HEK293 (cell line): ENCODE measurements around the gene CNTNAP5.

Source experiments
- CTCF ChIA-PET: fragments of 350-600 bp; formaldehyde crosslinking; extraction: SDS; loops from one replicate; lab custom pipeline; 2021; ENCODE audit warnings: antibody characterized with exemption; lab: Yijun Ruan, JAX
- POLR2A ChIA-PET: fragments of 300-600 bp; formaldehyde crosslinking; extraction: SDS; loops from one replicate; lab custom pipeline; 2020; ENCODE audit warnings: antibody characterized with exemption, inconsistent platforms; lab: Yijun Ruan, JAX
- H3K27ac ChIP-seq: fragments of 200-500 bp; sonication (Bioruptor generic); 2 replicates; pipeline ENCODE4 v1.5.1; 2014; ENCODE audit warnings: low read depth, low read length, control low read depth, inconsistent platforms; ENCODE audit errors: extremely low read depth
- H3K36me3 ChIP-seq, 2 experiments: fragments of 200-500 bp in 1 of 2; sonication (Bioruptor generic) in 1 of 2; 1 replicate in 1 of 2; 2 replicates in 1 of 2; pipeline ENCODE4 v1.5.1; 2014 to 2017; ENCODE audit warnings: inconsistent platforms in 2 of 2, low read length in 2 of 2; ENCODE audit not compliant: control insufficient read depth in 2 of 2, insufficient read depth in 1 of 2
- H3K4me1 ChIP-seq: fragments of 200-500 bp; sonication (Bioruptor generic); 2 replicates; pipeline ENCODE4 v1.5.1; 2014; ENCODE audit warnings: mild to moderate bottlenecking, low read length, inconsistent platforms; ENCODE audit not compliant: control insufficient read depth, insufficient read depth
- H3K4me3 ChIP-seq: 2 replicates; pipeline ENCODE4 v1.5.1; 2011; ENCODE audit warnings: low read depth, mild to moderate bottlenecking, control low read depth, low read length, moderate library complexity
- H3K9me3 ChIP-seq: fragments of 200-500 bp; sonication (Bioruptor generic); 2 replicates; pipeline ENCODE4 v1.5.1; 2014; ENCODE audit warnings: low read depth, low read length, inconsistent platforms; ENCODE audit not compliant: control insufficient read depth, insufficient read depth
- BCL11A ChIP-seq: fragments of 450-650 bp; formaldehyde crosslinking; IDR thresholded peaks from 2 replicates; pipeline ENCODE4 v1.5.1; 2016; ENCODE audit warnings: low read depth, missing biosample characterization, missing genetic modification characterization
- FEZF1 ChIP-seq: fragments of 450-650 bp; formaldehyde crosslinking; IDR thresholded peaks from 2 replicates; pipeline ENCODE4 v1.5.1; 2016; ENCODE audit warnings: missing biosample characterization, missing genetic modification characterization
- GFI1B ChIP-seq: fragments of 450-650 bp; formaldehyde crosslinking; IDR thresholded peaks from 2 replicates; pipeline ENCODE4 v1.5.1; 2016; ENCODE audit warnings: missing biosample characterization, missing genetic modification characterization
- GLI2 ChIP-seq: fragments of 450-650 bp; formaldehyde crosslinking; IDR thresholded peaks from 2 replicates; pipeline ENCODE4; 2017; ENCODE audit warnings: missing biosample characterization, missing genetic modification characterization, low read depth, borderline replicate concordance
- GLIS1 ChIP-seq: fragments of 450-650 bp; formaldehyde crosslinking; IDR thresholded peaks from 2 replicates; pipeline ENCODE4 v1.5.1; 2016; ENCODE audit warnings: missing biosample characterization, missing genetic modification characterization
- GLIS2 ChIP-seq: fragments of 450-650 bp; formaldehyde crosslinking; IDR thresholded peaks from 2 replicates; pipeline ENCODE4 v1.5.1; 2016; ENCODE audit warnings: missing biosample characterization, missing genetic modification characterization
- HOXA7 ChIP-seq: sonication (generic); formaldehyde crosslinking; IDR thresholded peaks from 2 replicates; pipeline ENCODE4 v1.8.1; 2022; ENCODE audit warnings: missing genetic modification reagents, borderline replicate concordance
- KLF1 ChIP-seq: fragments of 450-650 bp; formaldehyde crosslinking; IDR thresholded peaks from 2 replicates; pipeline ENCODE4 v1.5.1; 2016; ENCODE audit warnings: missing biosample characterization, missing genetic modification characterization
- KLF10 ChIP-seq: fragments of 450-650 bp; IDR thresholded peaks from 2 replicates; pipeline ENCODE4 v1.5.1; 2018; ENCODE audit warnings: missing biosample characterization, mild to moderate bottlenecking, missing genetic modification characterization
- MEIS1 ChIP-seq: sonication (generic); formaldehyde crosslinking; IDR thresholded peaks from 2 replicates; pipeline ENCODE4 v1.8.1; 2022; ENCODE audit warnings: missing genetic modification reagents, mild to moderate bottlenecking, borderline replicate concordance
- MYNN ChIP-seq: fragments of 450-650 bp; formaldehyde crosslinking; IDR thresholded peaks from 2 replicates; pipeline ENCODE4 v1.5.1; 2016; ENCODE audit warnings: missing biosample characterization, missing genetic modification characterization, borderline replicate concordance
- PRDM1 ChIP-seq: fragments of 450-650 bp; formaldehyde crosslinking; IDR thresholded peaks from 2 replicates; pipeline ENCODE4; 2016; ENCODE audit warnings: missing biosample characterization, missing genetic modification characterization
- PRDM4 ChIP-seq: fragments of 450-650 bp; formaldehyde crosslinking; IDR thresholded peaks from 2 replicates; pipeline ENCODE4 v1.5.1; 2017; ENCODE audit warnings: missing biosample characterization, missing genetic modification characterization
- PRDM6 ChIP-seq: fragments of 450-650 bp; formaldehyde crosslinking; IDR thresholded peaks from 2 replicates; pipeline ENCODE4 v1.5.1; 2017; ENCODE audit warnings: missing biosample characterization, missing genetic modification characterization
- REPIN1 ChIP-seq: fragments of 450-650 bp; formaldehyde crosslinking; IDR thresholded peaks from 2 replicates; pipeline ENCODE4 v1.5.1; 2017; ENCODE audit warnings: missing biosample characterization, missing genetic modification characterization, low read depth
- WT1 ChIP-seq: fragments of 450-650 bp; formaldehyde crosslinking; IDR thresholded peaks from 2 replicates; pipeline ENCODE4 v1.5.1; 2016; ENCODE audit warnings: missing biosample characterization, missing genetic modification characterization
- ZBTB48 ChIP-seq: fragments of 450-650 bp; formaldehyde crosslinking; IDR thresholded peaks from 2 replicates; pipeline ENCODE4 v1.5.1; 2016; ENCODE audit warnings: missing biosample characterization, missing genetic modification characterization
- ZBTB8A ChIP-seq: fragments of 450-650 bp; formaldehyde crosslinking; IDR thresholded peaks from 2 replicates; pipeline ENCODE4 v1.5.1; 2016; ENCODE audit warnings: missing biosample characterization, missing genetic modification characterization
- ZFP69B ChIP-seq: fragments of 450-650 bp; formaldehyde crosslinking; IDR thresholded peaks from 2 replicates; pipeline ENCODE4 v1.5.1; 2016; ENCODE audit warnings: missing biosample characterization, missing genetic modification characterization
- ZNF133 ChIP-seq: fragments of 450-650 bp; formaldehyde crosslinking; IDR thresholded peaks from 2 replicates; pipeline ENCODE4 v1.5.1; 2016; ENCODE audit warnings: missing biosample characterization, missing genetic modification characterization
- ZNF140 ChIP-seq: fragments of 450-650 bp; formaldehyde crosslinking; IDR thresholded peaks from 2 replicates; pipeline ENCODE4 v1.5.1; 2016; ENCODE audit warnings: missing biosample characterization, missing genetic modification characterization
- ZNF311 ChIP-seq: fragments of 450-650 bp; formaldehyde crosslinking; IDR thresholded peaks from 2 replicates; pipeline ENCODE4 v1.5.1; 2017; ENCODE audit warnings: missing biosample characterization, missing genetic modification characterization, borderline replicate concordance
- ZNF521 ChIP-seq: fragments of 450-650 bp; formaldehyde crosslinking; IDR thresholded peaks from 2 replicates; pipeline ENCODE4 v1.5.1; 2017; ENCODE audit warnings: missing biosample characterization, mild to moderate bottlenecking, missing genetic modification characterization
- ZNF610 ChIP-seq: fragments of 450-650 bp; formaldehyde crosslinking; IDR thresholded peaks from 2 replicates; pipeline ENCODE4 v1.5.1; 2016; ENCODE audit warnings: missing biosample characterization, missing genetic modification characterization, borderline replicate concordance
- ZNF621 ChIP-seq: fragments of 450-650 bp; formaldehyde crosslinking; IDR thresholded peaks from 2 replicates; pipeline ENCODE4 v1.5.1; 2017; ENCODE audit warnings: missing biosample characterization, missing genetic modification characterization
- ZNF626 ChIP-seq: fragments of 450-650 bp; sonication (Bioruptor Pico); formaldehyde crosslinking; IDR thresholded peaks from 2 replicates; pipeline ENCODE4 v1.5.1; 2018; ENCODE audit warnings: missing biosample characterization, missing genetic modification characterization, inconsistent platforms
- ZNF677 ChIP-seq: fragments of 450-650 bp; IDR thresholded peaks from 2 replicates; pipeline ENCODE4 v1.5.0; 2018; ENCODE audit warnings: missing biosample characterization, mild to moderate bottlenecking, missing genetic modification characterization, moderate library complexity
- ZNF76 ChIP-seq: fragments of 450-650 bp; formaldehyde crosslinking; IDR thresholded peaks from 2 replicates; pipeline ENCODE4; 2016; ENCODE audit warnings: low read depth, missing biosample characterization, missing genetic modification characterization, borderline replicate concordance
- TF ChIP-seq, protein P1 (sequence below): fragments of 450-650 bp; formaldehyde crosslinking; optimal IDR thresholded peaks from 2 replicates; pipeline ENCODE3; 2016; ENCODE audit warnings: missing biosample characterization, mild to moderate bottlenecking, missing genetic modification characterization
- TF ChIP-seq, protein P2 (sequence below): fragments of 450-650 bp; formaldehyde crosslinking; IDR thresholded peaks from 2 replicates; pipeline ENCODE4 v1.5.1; 2016; ENCODE audit warnings: missing biosample characterization, missing genetic modification characterization
- TF ChIP-seq, protein P3 (sequence below): fragments of 450-650 bp; formaldehyde crosslinking; IDR thresholded peaks from 2 replicates; pipeline ENCODE4 v1.5.1; 2016; ENCODE audit warnings: missing biosample characterization, missing genetic modification characterization

CNTNAP5 gene

GRCh38 chr2:124886216-124886615, 861.1 kb downstream of the CNTNAP5 start:
- Histone ChIP-seq H3K36me3 (no peaks in the 10 kb centered on the region), H3K4me1 (no peaks in the 10 kb centered on the region), H3K27ac (no peak overlapping the region), H3K9me3 (no peaks in the 10 kb centered on the region), H3K4me3 (no peak overlapping the region)
- POLR2A ChIA-PET = no interaction called here
- TF ChIP-seq ZNF133 (tag by site-specific recombination) = no peak
- no peak for TF ChIP-seq ZNF140 (tag by site-specific recombination)
- TF ChIP-seq, protein P1, sequence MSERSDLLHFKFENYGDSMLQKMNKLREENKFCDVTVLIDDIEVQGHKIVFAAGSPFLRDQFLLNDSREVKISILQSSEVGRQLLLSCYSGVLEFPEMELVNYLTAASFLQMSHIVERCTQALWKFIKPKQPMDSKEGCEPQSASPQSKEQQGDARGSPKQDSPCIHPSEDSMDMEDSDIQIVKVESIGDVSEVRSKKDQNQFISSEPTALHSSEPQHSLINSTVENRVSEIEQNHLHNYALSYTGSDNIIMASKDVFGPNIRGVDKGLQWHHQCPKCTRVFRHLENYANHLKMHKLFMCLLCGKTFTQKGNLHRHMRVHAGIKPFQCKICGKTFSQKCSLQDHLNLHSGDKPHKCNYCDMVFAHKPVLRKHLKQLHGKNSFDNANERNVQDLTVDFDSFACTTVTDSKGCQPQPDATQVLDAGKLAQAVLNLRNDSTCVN = no peak
- no peak for TF ChIP-seq BCL11A (tag by site-specific recombination)
- TF ChIP-seq GLIS2 (tag by site-specific recombination) = no peak
- no peak for TF ChIP-seq GLI2 (tag by site-specific recombination)
- no peak for TF ChIP-seq PRDM1 (tag by site-specific recombination)
- no peak for TF ChIP-seq ZNF610 (tag by site-specific recombination)
- no peak for TF ChIP-seq ZNF311 (tag by site-specific recombination)
- TF ChIP-seq, protein P2, sequence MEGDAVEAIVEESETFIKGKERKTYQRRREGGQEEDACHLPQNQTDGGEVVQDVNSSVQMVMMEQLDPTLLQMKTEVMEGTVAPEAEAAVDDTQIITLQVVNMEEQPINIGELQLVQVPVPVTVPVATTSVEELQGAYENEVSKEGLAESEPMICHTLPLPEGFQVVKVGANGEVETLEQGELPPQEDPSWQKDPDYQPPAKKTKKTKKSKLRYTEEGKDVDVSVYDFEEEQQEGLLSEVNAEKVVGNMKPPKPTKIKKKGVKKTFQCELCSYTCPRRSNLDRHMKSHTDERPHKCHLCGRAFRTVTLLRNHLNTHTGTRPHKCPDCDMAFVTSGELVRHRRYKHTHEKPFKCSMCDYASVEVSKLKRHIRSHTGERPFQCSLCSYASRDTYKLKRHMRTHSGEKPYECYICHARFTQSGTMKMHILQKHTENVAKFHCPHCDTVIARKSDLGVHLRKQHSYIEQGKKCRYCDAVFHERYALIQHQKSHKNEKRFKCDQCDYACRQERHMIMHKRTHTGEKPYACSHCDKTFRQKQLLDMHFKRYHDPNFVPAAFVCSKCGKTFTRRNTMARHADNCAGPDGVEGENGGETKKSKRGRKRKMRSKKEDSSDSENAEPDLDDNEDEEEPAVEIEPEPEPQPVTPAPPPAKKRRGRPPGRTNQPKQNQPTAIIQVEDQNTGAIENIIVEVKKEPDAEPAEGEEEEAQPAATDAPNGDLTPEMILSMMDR (tag by site-specific recombination) = no peak
- no peak for TF ChIP-seq ZNF76 (tag by site-specific recombination)
- TF ChIP-seq REPIN1 (tag by site-specific recombination) = no peak
- no peak for TF ChIP-seq HOXA7 (CRISPR knock-in tag)
- no peak for TF ChIP-seq KLF10 (tag by site-specific recombination)
- TF ChIP-seq, protein P3, sequence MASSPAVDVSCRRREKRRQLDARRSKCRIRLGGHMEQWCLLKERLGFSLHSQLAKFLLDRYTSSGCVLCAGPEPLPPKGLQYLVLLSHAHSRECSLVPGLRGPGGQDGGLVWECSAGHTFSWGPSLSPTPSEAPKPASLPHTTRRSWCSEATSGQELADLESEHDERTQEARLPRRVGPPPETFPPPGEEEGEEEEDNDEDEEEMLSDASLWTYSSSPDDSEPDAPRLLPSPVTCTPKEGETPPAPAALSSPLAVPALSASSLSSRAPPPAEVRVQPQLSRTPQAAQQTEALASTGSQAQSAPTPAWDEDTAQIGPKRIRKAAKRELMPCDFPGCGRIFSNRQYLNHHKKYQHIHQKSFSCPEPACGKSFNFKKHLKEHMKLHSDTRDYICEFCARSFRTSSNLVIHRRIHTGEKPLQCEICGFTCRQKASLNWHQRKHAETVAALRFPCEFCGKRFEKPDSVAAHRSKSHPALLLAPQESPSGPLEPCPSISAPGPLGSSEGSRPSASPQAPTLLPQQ (tag by site-specific recombination) = no peak
- no peak for TF ChIP-seq ZNF677
- no peak for TF ChIP-seq ZNF626 (tag by site-specific recombination)
- TF ChIP-seq FEZF1 = no peak
- no peak for TF ChIP-seq ZNF621 (tag by site-specific recombination)
- TF ChIP-seq MYNN (tag by site-specific recombination) = no peak
- CTCF ChIA-PET = no interaction called here

GRCh38 chr2:124887466-124887865, 862.4 kb downstream of the CNTNAP5 start:
- ChIA-PET POLR2A (no interaction called here), CTCF (no interaction called here)
- Histone ChIP-seq H3K4me1 (no peaks in the 10 kb centered on the region), H3K4me3 (no peak overlapping the region), H3K9me3 (no peaks in the 10 kb centered on the region), H3K36me3 (no peaks in the 10 kb centered on the region), H3K27ac (no peak overlapping the region)
- TF ChIP-seq ZNF521 (no peak), ZFP69B (tag by site-specific recombination) (no peak), PRDM6 (no peak), KLF1 (no peak), ZBTB48 (tag by site-specific recombination) (no peak), ZBTB8A (tag by site-specific recombination) (no peak), PRDM4 (tag by site-specific recombination) (no peak), MEIS1 (CRISPR knock-in tag) (no peak), GFI1B (no peak), WT1 (tag by site-specific recombination) (no peak), GLIS1 (tag by site-specific recombination) (no peak)
